IPS-20b (cell line): ENCODE data around the gene CYTH1.

Source experiments
- H3K27ac ChIP-seq: one replicate; pipeline ENCODE4 v1.5.1; 2013; ENCODE audit warnings: low read length
- H3K27me3 ChIP-seq: 2 replicates; pipeline ENCODE4 v1.6.1; 2013; ENCODE audit warnings: mild to moderate bottlenecking, low read length, inconsistent platforms; ENCODE audit not compliant: insufficient read depth
- H3K36me3 ChIP-seq: 2 replicates; pipeline ENCODE4 v1.6.1; 2013; ENCODE audit warnings: low read depth, mild to moderate bottlenecking, inconsistent platforms, low read length, moderate library complexity; ENCODE audit not compliant: insufficient read depth
- H3K4me1 ChIP-seq: 2 replicates; pipeline ENCODE4 v1.6.1; 2013; ENCODE audit warnings: mild to moderate bottlenecking, control low read depth, inconsistent platforms, low read length, moderate library complexity; ENCODE audit not compliant: insufficient read depth
- H3K4me3 ChIP-seq: 2 replicates; pipeline ENCODE4 v1.5.1; 2013; ENCODE audit warnings: mild to moderate bottlenecking, low read length, inconsistent platforms
- H3K9ac ChIP-seq: 2 replicates; pipeline ENCODE4 v1.6.1; 2013; ENCODE audit warnings: low read depth, mild to moderate bottlenecking, inconsistent platforms, low read length, moderate library complexity
- H3K9me3 ChIP-seq: 2 replicates; pipeline ENCODE4 v1.6.1; 2013; ENCODE audit warnings: mild to moderate bottlenecking, low read depth, low read length, inconsistent platforms; ENCODE audit not compliant: insufficient read depth

CYTH1 gene

DNA sequence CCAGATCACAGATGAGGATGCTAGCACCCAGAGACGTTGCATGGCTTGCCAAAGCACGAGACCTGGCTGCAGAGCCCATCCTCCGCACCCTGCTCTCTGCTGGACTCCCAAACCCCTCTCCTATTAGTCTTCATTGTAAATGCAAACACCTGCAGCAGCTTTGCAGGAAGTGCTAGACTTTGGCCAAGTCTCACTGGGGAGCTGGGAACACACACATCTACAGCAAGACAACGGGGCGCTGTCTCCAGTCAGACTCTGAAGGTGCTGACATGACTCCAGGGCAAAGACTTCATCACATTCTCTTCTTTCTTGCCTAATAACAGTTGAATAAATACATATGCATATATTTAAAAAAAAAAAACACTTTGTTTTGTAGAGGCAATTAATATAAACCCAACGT lies 43.8 kb downstream of the CYTH1 start:
- Histone ChIP-seq H3K4me1 (0 out of 2 replicates have a peak, but pooled peaks cover 3% of the 10 kb centered on the region), H3K9ac (no peak overlapping the region)

DNA sequence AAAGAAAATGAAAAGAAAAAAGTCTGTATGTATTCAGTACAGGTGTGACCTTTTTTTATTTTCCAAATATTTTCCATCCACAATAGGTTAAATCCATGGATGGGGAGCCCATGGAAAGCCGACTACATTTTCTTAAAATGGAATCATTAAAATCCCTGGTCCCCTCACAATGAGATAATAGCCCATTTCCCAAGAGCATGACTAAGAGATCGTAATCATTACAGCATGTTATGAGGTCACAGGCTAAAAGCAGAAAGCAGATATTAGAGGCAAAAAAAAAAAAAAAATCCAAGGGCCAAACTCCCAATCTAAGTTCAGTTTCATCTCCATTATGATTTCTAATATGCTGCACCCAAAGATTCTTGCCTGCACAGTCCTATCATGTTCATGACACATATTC lies 44.7 kb downstream of the CYTH1 start:
- Histone ChIP-seq H3K4me3 (no peak overlapping the region), H3K9ac (no peak overlapping the region), H3K4me1 (0 out of 2 replicates have a peak, but pooled peaks cover 3% of the 10 kb centered on the region), H3K27me3 (no peaks in the 10 kb centered on the region), H3K9me3 (no peaks in the 10 kb centered on the region), H3K27ac (no peak overlapping the region), H3K36me3 (no peaks in the 10 kb centered on the region)

More for the DNA sequence above, 43.8 kb downstream of the CYTH1 start:
- Histone ChIP-seq H3K27ac (no peak overlapping the region), H3K27me3 (no peaks in the 10 kb centered on the region), H3K9me3 (no peaks in the 10 kb centered on the region), H3K36me3 (no peaks in the 10 kb centered on the region), H3K4me3 (no peak overlapping the region)

DNA sequence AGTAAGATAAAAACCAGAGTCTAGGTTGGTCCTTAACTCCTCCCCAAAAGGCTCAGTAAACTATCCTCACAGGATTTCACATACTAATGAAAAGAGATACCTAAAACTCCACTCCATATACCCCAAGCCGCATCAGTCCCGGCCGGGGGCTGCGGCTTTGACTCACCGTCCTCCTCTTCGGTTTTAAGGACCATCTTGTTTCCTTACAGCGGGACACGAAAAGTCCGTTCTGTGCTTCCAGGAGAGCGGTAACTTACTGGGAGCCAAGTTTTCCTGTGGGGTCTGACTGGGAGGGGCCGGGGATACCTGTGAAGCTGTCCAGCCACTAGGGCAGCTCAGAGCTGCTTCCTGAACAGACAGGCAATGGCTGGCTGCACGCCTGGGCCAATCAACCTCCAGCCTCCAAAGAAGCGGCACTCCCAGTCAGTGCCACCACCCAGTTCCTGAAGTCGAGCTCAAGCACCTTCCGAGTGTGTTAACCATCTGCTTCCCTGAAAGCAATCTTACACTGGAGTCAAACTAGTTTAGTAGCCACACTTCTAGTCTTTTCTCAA lies 45.5 kb downstream of the CYTH1 start:
- Histone ChIP-seq H3K9ac (no peak overlapping the region), H3K27ac (no peak overlapping the region), H3K9me3 (no peaks in the 10 kb centered on the region), H3K4me3 (no peak overlapping the region), H3K27me3 (no peaks in the 10 kb centered on the region), H3K36me3 (no peaks in the 10 kb centered on the region), H3K4me1 (0 out of 2 replicates have a peak, but pooled peaks cover 3% of the 10 kb centered on the region)

GRCh38 chr17:78735832-78736525 lies 46.1 kb downstream of the CYTH1 start:
- H3K4me1 ChIP-seq: 0 out of 2 replicates have a peak, but pooled peaks cover 3% of the 10 kb centered on the region
- no peaks in the 10 kb centered on the region for H3K27me3 ChIP-seq
- no peak overlapping the region for H3K4me3 ChIP-seq
- no peaks in the 10 kb centered on the region for H3K9me3 ChIP-seq
- H3K27ac ChIP-seq: no peak overlapping the region
- no peaks in the 10 kb centered on the region for H3K36me3 ChIP-seq
- no peak overlapping the region for H3K9ac ChIP-seq

DNA sequence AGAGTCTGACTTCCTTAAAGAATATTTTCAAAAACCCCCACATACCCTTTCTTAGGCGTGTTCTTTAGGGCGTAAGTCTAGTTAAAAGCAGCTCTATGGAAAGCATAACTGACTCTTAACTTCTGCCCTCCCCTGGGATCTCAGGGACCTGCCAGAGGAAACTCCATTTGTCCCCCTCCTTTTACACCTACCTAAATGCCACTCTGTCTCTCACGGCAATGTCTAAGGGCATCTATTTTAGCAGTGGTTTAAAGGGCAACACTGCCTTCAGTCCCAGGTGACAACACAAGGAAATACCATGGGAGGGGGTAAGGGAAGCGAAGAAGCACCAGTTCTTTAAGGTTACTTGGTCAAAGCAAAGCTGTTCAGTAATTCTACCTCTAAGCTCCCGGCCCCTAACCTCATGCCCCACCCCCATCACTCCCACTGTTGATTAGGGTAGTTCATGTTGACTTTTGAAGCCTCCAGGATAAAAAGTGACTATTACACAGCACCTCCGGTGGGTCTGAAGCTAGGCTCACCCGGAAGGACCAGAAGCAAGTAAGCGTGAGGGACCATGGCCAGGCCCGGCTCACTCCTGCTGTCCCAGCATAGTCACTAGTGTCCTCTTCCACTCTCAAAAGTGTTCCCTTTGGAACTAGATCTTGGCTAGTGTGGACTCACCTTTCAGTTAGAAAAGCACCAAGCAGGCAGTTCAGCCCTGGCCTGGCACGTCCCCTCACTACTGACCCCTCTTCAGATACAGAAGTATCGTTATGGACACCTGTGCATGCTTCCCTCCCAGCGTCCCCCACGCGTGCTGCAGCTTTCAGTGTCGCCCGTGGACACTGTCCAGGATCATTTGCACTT lies 47.1 kb downstream of the CYTH1 start:
- Histone ChIP-seq H3K4me1 (0 out of 2 replicates have a peak, but pooled peaks cover 3% of the 10 kb centered on the region), H3K4me3 (no peak overlapping the region), H3K27ac (no peak overlapping the region), H3K9me3 (no peaks in the 10 kb centered on the region), H3K9ac (no peak overlapping the region), H3K36me3 (no peaks in the 10 kb centered on the region), H3K27me3 (no peaks in the 10 kb centered on the region)

- Histone ChIP-seq H3K27ac (no peak overlapping the region), H3K4me3 (no peak overlapping the region), H3K9ac (no peak overlapping the region), H3K36me3 (no peaks in the 10 kb centered on the region), H3K27me3 (no peaks in the 10 kb centered on the region), H3K9me3 (no peaks in the 10 kb centered on the region), H3K4me1 (no peaks in the 10 kb centered on the region)
These were observed 49.7 kb downstream of the CYTH1 start for GRCh38 chr17:78732354-78732753.

GRCh38 chr17:78731904-78732303 lies 50.2 kb downstream of the CYTH1 start:
- Histone ChIP-seq H3K36me3 (no peaks in the 10 kb centered on the region), H3K27ac (no peak overlapping the region), H3K9me3 (no peaks in the 10 kb centered on the region), H3K4me1 (no peaks in the 10 kb centered on the region), H3K9ac (no peak overlapping the region), H3K4me3 (no peak overlapping the region), H3K27me3 (no peaks in the 10 kb centered on the region)

GRCh38 chr17:78729641-78730040 lies 52.4 kb downstream of the CYTH1 start:
- H3K36me3 ChIP-seq: no peaks in the 10 kb centered on the region
- no peaks in the 10 kb centered on the region for H3K9me3 ChIP-seq
- no peak overlapping the region for H3K27ac ChIP-seq
- no peak overlapping the region for H3K4me3 ChIP-seq
- no peak overlapping the region for H3K9ac ChIP-seq
- no peaks in the 10 kb centered on the region for H3K27me3 ChIP-seq
- H3K4me1 ChIP-seq: peaks cover 8% of the 10 kb centered on the region

DNA sequence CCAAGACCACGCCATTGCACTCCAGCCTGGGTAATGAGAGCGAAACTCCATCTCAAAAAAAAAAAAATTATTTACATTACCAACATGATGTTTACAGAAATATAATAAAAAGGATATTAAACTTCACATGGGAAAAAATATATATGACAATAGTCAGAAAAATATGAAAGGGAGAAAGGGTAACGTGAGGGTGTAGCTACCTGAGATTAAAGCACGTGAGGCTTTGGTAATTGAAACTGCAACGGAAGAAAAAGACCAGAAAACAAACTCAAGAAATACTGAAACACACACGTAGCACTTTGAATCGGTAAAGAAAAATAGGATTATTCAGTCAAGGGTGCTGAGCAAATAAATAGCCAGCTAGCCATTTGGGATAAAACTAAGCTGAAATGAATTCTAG lies 53.6 kb downstream of the CYTH1 start:
- no peak overlapping the region for H3K4me3 ChIP-seq
- peaks cover 9% of the 10 kb centered on the region; the same call in 1 of the 2 replicates for H3K27me3 ChIP-seq
- no peaks in the 10 kb centered on the region for H3K9me3 ChIP-seq
- no peak overlapping the region for H3K9ac ChIP-seq
- no peaks in the 10 kb centered on the region for H3K36me3 ChIP-seq
- peaks cover 19% of the 10 kb centered on the region for H3K4me1 ChIP-seq
- no peak overlapping the region for H3K27ac ChIP-seq

DNA sequence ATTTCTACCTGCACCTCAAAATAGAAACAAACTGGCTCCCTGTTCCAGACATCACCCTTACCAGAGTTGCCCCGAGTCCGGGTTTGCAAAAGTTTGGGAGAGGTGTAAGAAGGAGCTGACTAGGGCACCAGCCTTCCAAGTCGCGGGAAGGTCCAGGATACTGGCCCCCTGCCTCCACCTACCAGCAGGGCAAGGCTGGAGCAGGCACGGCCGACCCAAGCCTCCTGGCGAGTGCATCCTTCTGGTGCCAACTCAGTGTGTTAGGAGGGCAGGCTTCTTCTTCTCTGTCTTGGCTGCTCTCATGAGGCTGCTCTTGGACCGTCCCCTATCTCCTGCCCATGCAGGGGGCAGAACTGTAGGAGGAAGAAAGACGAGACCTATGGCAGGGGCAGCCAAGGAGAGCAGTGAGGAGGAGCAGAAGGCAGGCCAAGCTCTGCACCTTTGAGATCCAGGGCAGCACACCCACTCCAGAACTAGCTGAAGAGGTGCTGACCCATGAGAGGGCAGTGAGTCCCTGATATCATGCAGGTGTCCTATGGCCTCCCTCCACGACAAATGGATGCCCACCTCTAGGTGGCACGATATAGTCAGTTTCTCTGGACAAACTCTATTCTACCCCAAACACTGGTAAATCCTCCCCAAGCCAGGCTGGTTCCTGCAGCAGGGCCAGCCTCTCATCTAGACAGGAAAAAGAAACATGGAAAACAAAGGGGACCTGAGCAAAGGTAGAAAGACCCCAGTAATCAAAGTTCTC lies 54.4 kb downstream of the CYTH1 start:
- H3K27ac ChIP-seq: no peak overlapping the region
- H3K36me3 ChIP-seq: no peaks in the 10 kb centered on the region
- peaks cover 14% of the 10 kb centered on the region; the same call in 1 of the 2 replicates for H3K27me3 ChIP-seq
- no peaks in the 10 kb centered on the region for H3K9me3 ChIP-seq
- no peak overlapping the region for H3K4me3 ChIP-seq
- no peak overlapping the region for H3K9ac ChIP-seq
- peaks cover 22% of the 10 kb centered on the region for H3K4me1 ChIP-seq

DNA sequence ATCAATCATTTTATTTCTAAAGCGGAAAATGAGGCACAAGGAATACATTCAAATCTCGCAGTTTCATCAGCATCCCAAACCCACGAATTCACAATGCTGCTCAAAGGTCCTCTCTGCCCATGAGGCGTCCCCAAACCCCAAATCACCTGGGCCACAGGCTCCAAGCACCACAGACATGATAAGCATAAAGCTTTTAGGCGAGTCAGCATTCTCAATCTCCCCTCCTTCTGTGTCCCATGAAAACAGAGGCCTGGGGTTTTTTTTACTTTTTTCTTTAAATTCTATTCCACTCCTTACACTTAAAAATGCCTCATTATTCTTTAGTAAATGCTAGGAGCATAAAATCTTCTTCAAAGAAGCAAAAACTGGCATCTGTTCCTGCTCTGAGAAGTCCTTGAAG lies 55.0 kb downstream of the CYTH1 start:
- H3K4me3 ChIP-seq: no peak overlapping the region
- H3K4me1 ChIP-seq: peaks cover 26% of the 10 kb centered on the region
- H3K9ac ChIP-seq: no peak overlapping the region
- no peaks in the 10 kb centered on the region for H3K36me3 ChIP-seq
- H3K9me3 ChIP-seq: no peaks in the 10 kb centered on the region
- peaks cover 19% of the 10 kb centered on the region; the same call in 1 of the 2 replicates for H3K27me3 ChIP-seq
- H3K27ac ChIP-seq: no peak overlapping the region
